ENCODE measurements around the gene GLIPR2. TPM values are rescaled to one million over a fixed set of nuclear protein-coding genes. Genes with fewer than 3 reads are reported as not detected.

Gene GLIPR2
- polyA plus RNA-seq, 1 donor (not counting 4 experiments of a cell fraction or from before 2014, with no cell fraction given) = 3.7 TPM

DNA sequence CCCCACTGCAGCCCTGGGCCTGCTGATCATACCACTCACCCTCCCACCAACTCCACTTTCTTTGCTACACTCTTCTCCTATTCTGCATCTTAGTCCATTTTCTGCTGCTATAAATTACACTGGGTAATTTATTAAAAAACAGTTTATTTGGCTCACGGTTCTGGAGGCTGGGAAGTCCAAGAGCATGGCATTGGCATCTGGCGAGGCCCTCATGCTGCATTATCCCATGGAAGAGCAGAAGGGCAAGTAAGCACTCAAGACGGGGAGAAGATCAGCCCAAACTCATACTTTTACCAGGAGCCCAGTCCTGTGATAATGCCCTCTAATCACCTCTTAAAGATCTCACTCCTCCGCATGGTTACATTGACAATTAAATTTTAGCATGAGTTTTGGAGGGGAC is 9.4 kb downstream of the GLIPR2 start:
- Histone ChIP-seq H3K4me2 (ENCODE audit: control insufficient read depth, extremely low read depth, insufficient read depth, low read depth, low read length) (no peak overlapping the region), H3K27me3 (ENCODE audit: control insufficient read depth, extremely low read depth, insufficient read depth, low read length) (peaks cover 4% of the 10 kb centered on the region)
- dilution Hi-C loops (cut with MboI; ENCODE audit: extremely low pct_ligation_motif_present, low sequenced_read_pairs) = loop anchor here (10.0 kb wide), 1 partner anchor 49 kb away; the partner anchor contains the start of gene CLTA

DNA sequence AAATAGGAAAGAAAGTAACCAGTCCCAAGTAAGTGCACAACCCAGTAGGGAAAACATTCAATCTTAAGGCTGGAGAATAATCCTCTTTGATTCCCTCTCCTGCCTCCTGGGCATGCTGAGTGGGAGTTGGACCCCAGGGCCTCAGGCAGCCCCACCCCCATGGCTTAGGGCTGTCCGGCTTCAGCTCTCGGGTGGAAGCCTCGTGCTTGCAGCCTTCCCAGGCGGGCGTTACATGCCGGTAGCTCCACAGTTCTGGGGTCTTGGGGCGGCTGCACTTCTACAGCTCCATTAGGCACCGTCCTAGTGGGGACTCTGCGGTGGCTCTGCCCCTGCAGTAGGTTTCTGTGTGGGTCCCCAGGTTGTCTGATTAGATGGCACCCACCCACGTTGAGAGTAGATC is 10.1 kb downstream of the GLIPR2 start:
- no peak overlapping the region for H2AFZ ChIP-seq (ENCODE audit: control insufficient read depth, low read length)
- no peaks in the 10 kb centered on the region for H3K9me1 ChIP-seq (ENCODE audit: control insufficient read depth, extremely low read depth, insufficient read depth, low read length)
- no peaks in the 10 kb centered on the region for H3K36me3 ChIP-seq (ENCODE audit: control insufficient read depth in 2 of 2, extremely low read depth in 1 of 2, insufficient read depth in 2 of 2, low read length in 2 of 2)
- no peaks in the 10 kb centered on the region for H3K9me3 ChIP-seq (ENCODE audit: control insufficient read depth, low read depth, low read length)
- no peak overlapping the region for H3K9ac ChIP-seq (ENCODE audit: control insufficient read depth, extremely low read depth, insufficient read depth, low read length)
- H3K79me2 ChIP-seq (ENCODE audit: control insufficient read depth, insufficient read depth, low read length) = no peaks in the 10 kb centered on the region
- FAIRE-seq = no peak
- no peak for TF ChIP-seq EZH2 (IDR thresholded peaks at IDR 0.05; ENCODE audit: low read length)
- TF ChIP-seq, protein P1, sequence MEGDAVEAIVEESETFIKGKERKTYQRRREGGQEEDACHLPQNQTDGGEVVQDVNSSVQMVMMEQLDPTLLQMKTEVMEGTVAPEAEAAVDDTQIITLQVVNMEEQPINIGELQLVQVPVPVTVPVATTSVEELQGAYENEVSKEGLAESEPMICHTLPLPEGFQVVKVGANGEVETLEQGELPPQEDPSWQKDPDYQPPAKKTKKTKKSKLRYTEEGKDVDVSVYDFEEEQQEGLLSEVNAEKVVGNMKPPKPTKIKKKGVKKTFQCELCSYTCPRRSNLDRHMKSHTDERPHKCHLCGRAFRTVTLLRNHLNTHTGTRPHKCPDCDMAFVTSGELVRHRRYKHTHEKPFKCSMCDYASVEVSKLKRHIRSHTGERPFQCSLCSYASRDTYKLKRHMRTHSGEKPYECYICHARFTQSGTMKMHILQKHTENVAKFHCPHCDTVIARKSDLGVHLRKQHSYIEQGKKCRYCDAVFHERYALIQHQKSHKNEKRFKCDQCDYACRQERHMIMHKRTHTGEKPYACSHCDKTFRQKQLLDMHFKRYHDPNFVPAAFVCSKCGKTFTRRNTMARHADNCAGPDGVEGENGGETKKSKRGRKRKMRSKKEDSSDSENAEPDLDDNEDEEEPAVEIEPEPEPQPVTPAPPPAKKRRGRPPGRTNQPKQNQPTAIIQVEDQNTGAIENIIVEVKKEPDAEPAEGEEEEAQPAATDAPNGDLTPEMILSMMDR (optimal IDR thresholded peaks at IDR 0.05 in 1 of 3, IDR thresholded peaks at IDR 0.05 in 1 of 3, conservative IDR thresholded peaks at IDR 0.05 in 1 of 3; ENCODE audit: extremely low read depth in 1 of 3, insufficient read depth in 2 of 3, low read length in 3 of 3) = no peak
- no peak overlapping the region for H3K4me3 ChIP-seq (ENCODE audit: control insufficient read depth in 2 of 3, extremely low read depth in 1 of 3, insufficient read depth in 2 of 3, low read depth in 1 of 3, low read length in 3 of 3)
- H3K4me2 ChIP-seq (ENCODE audit: control insufficient read depth, extremely low read depth, insufficient read depth, low read depth, low read length) = no peak overlapping the region
- DNase-seq (ENCODE audit: low read depth, low spot score) = no peak
- H3K27ac ChIP-seq (ENCODE audit: control insufficient read depth, insufficient read depth, low read length) = no peak overlapping the region
- H3K4me1 ChIP-seq (ENCODE audit: control insufficient read depth, extremely low read depth, insufficient read depth, low read length) = peaks cover under 1% of the 10 kb centered on the region
- peaks cover 4% of the 10 kb centered on the region for H3K27me3 ChIP-seq (ENCODE audit: control insufficient read depth, extremely low read depth, insufficient read depth, low read length)
- dilution Hi-C loops (cut with MboI; ENCODE audit: extremely low pct_ligation_motif_present, low sequenced_read_pairs) = loop anchor here (10.0 kb wide), 1 partner anchor 48 kb away; the partner anchor contains the start of gene CLTA
- H4K20me1 ChIP-seq (ENCODE audit: control insufficient read depth, extremely low read depth, insufficient read depth, low read length) = no peaks in the 10 kb centered on the region

More for the DNA sequence above, 9.4 kb downstream of the GLIPR2 start:
- H3K9me1 ChIP-seq (ENCODE audit: control insufficient read depth, extremely low read depth, insufficient read depth, low read length) = no peaks in the 10 kb centered on the region
- H2AFZ ChIP-seq (ENCODE audit: control insufficient read depth, low read length) = no peak overlapping the region
- no peaks in the 10 kb centered on the region for H4K20me1 ChIP-seq (ENCODE audit: control insufficient read depth, extremely low read depth, insufficient read depth, low read length)
- no peaks in the 10 kb centered on the region for H3K79me2 ChIP-seq (ENCODE audit: control insufficient read depth, insufficient read depth, low read length)
- no peak overlapping the region for H3K27ac ChIP-seq (ENCODE audit: control insufficient read depth, insufficient read depth, low read length)
- no peaks in the 10 kb centered on the region for H3K36me3 ChIP-seq (ENCODE audit: control insufficient read depth in 2 of 2, extremely low read depth in 1 of 2, insufficient read depth in 2 of 2, low read length in 2 of 2)
- no peaks in the 10 kb centered on the region for H3K9me3 ChIP-seq (ENCODE audit: control insufficient read depth, low read depth, low read length)
- no peaks in the 10 kb centered on the region for H3K4me1 ChIP-seq (ENCODE audit: control insufficient read depth, extremely low read depth, insufficient read depth, low read length)
- DNase-seq (ENCODE audit: low read depth, low spot score) = no peak
- FAIRE-seq = no peak
- TF ChIP-seq, protein P1 (optimal IDR thresholded peaks at IDR 0.05 in 1 of 3, IDR thresholded peaks at IDR 0.05 in 1 of 3, conservative IDR thresholded peaks at IDR 0.05 in 1 of 3; ENCODE audit: extremely low read depth in 1 of 3, insufficient read depth in 2 of 3, low read length in 3 of 3) = no peak
- TF ChIP-seq EZH2 (IDR thresholded peaks at IDR 0.05; ENCODE audit: low read length) = no peak
- H3K4me3 ChIP-seq (ENCODE audit: control insufficient read depth in 2 of 3, extremely low read depth in 1 of 3, insufficient read depth in 2 of 3, low read depth in 1 of 3, low read length in 3 of 3) = no peak overlapping the region
- no peak overlapping the region for H3K9ac ChIP-seq (ENCODE audit: control insufficient read depth, extremely low read depth, insufficient read depth, low read length)

All from keratinocyte (primary cell).